ENCODE measurements around the gene MAP2K5.

The MAP2K5 gene

DNA sequence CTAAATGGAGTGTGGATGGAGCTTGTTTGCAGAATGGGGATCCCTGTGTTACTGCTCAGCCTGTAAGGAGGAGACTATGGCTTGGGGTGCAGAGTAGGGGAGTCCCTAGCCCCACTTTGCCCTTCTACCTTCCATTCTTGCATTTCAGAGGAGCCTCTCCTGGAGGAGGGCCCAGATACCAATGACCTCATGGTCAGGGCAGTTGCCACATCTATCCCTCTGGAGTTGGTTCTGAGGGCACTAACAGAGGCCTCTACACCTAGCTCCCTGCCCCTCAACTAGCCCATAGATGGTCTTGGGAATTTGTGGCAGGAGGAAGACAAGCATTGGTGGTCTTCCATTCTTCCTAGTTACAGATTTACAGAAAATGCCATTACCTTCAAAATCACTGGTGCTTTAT is 288.9 kb downstream of the MAP2K5 start:
- no peaks in the 10 kb centered on the region for H3K9me3 ChIP-seq (ENCODE audit: insufficient read depth, low read length)
- H3K36me3 ChIP-seq (replicated peaks; ENCODE audit: low read depth, low read length): no peaks in the 10 kb centered on the region
- H3K4me1 ChIP-seq (ENCODE audit: low read length): peaks cover 11% of the 10 kb centered on the region
- no peak for TF ChIP-seq EZH2phosphoT487 (IDR thresholded peaks at IDR 0.05; ENCODE audit: low read depth)
- TF ChIP-seq, protein P1, sequence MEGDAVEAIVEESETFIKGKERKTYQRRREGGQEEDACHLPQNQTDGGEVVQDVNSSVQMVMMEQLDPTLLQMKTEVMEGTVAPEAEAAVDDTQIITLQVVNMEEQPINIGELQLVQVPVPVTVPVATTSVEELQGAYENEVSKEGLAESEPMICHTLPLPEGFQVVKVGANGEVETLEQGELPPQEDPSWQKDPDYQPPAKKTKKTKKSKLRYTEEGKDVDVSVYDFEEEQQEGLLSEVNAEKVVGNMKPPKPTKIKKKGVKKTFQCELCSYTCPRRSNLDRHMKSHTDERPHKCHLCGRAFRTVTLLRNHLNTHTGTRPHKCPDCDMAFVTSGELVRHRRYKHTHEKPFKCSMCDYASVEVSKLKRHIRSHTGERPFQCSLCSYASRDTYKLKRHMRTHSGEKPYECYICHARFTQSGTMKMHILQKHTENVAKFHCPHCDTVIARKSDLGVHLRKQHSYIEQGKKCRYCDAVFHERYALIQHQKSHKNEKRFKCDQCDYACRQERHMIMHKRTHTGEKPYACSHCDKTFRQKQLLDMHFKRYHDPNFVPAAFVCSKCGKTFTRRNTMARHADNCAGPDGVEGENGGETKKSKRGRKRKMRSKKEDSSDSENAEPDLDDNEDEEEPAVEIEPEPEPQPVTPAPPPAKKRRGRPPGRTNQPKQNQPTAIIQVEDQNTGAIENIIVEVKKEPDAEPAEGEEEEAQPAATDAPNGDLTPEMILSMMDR (IDR thresholded peaks at IDR 0.05; ENCODE audit: low read depth, low read length): no peak
- H3K9ac ChIP-seq (ENCODE audit: low read length): no peak overlapping the region
- H2AFZ ChIP-seq (ENCODE audit: low read depth, low read length): no peak overlapping the region
- no peak overlapping the region for H3K27ac ChIP-seq (ENCODE audit: low read length)
- no peak overlapping the region for H3K4me3 ChIP-seq (ENCODE audit: low read length)
- no peaks in the 10 kb centered on the region for H4K20me1 ChIP-seq (ENCODE audit: insufficient read depth, low read length)
- no peaks in the 10 kb centered on the region for H3K79me2 ChIP-seq (ENCODE audit: low read length)
- no peak overlapping the region for H3K4me2 ChIP-seq (ENCODE audit: low read length)
- H3K27me3 ChIP-seq (ENCODE audit: low read depth, low read length): peaks cover 35% of the 10 kb centered on the region

DNA sequence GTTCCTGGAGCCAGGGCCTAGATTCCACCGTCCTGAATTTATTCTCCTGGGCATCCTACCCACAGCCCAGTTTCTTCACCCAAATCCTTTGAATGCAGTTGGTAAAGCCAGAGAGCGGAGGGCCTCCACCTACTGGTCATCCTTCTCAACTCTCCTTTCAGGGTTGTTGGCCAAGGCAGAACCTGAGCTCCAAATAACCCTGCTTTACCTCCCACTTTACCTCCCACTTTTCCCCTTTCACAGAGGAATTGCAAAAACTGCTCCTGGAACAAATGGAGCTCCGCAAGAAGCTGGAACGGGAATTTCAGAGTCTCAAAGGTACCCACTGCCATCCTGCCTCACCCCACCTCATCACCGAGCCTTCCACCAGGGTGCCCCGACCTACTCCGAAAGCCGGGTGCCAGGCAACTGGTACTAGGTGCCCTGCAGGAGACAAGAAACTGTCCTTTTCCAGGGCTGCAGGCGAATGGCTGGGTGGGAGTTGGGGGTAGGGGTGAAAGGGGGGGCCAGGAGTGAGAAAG is 289.6 kb downstream of the MAP2K5 start:
- Histone ChIP-seq H3K79me2 (ENCODE audit: low read length) (no peaks in the 10 kb centered on the region), H3K9me3 (ENCODE audit: insufficient read depth, low read length) (no peaks in the 10 kb centered on the region), H3K27ac (ENCODE audit: low read length) (no peak overlapping the region), H3K4me3 (ENCODE audit: low read length) (no peak overlapping the region), H3K27me3 (ENCODE audit: low read depth, low read length) (peaks cover 35% of the 10 kb centered on the region), H3K9ac (ENCODE audit: low read length) (no peak overlapping the region), H2AFZ (ENCODE audit: low read depth, low read length) (no peak overlapping the region), H4K20me1 (ENCODE audit: insufficient read depth, low read length) (no peaks in the 10 kb centered on the region), H3K4me1 (ENCODE audit: low read length) (peaks cover 11% of the 10 kb centered on the region), H3K36me3 (replicated peaks; ENCODE audit: low read depth, low read length) (no peaks in the 10 kb centered on the region), H3K4me2 (ENCODE audit: low read length) (no peak overlapping the region)
- TF ChIP-seq, protein P1 (IDR thresholded peaks at IDR 0.05; ENCODE audit: low read depth, low read length): peak; percentile 54
- no peak for TF ChIP-seq EZH2phosphoT487 (IDR thresholded peaks at IDR 0.05; ENCODE audit: low read depth)

DNA sequence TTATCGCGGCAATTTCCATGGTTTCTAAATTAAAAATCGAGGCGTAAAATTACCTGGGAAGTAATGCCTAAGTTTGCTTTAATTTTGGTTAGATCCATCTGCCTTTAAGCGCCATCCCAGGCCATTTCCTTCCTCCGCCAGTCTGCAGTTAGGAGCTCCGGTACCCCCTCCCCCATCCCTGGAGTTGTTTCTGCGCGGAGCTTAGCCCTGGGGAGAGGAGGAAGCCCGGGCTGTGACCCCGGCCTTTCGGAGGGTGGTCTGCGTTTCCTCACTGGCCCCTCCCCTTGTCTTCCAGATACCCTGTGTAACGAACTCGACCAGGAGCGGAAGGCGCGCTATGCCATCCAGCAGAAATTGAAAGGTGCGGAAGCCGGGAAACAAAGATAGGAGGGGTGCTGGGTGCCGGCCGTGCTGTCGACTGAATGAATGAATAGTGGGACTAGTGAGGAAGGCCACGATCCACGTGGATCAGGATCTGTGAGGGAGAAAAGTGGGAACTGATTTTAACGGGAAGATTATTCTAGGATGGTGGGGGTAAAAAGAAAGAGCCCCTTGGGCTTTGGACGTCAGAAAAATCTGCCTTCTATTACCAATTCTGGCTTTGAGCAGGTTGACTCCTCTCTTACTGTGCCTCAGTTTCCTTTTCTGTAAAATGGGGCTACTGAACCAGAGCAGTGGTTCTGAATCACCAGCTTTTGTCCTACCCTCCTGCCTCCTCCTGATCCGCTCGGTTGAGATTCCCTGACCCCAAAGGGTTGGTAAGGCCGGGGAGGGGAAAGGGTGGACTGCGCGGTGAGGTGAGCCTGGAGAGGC is 290.6 kb downstream of the MAP2K5 start:
- no peaks in the 10 kb centered on the region for H3K9me3 ChIP-seq (ENCODE audit: insufficient read depth, low read length)
- no peaks in the 10 kb centered on the region for H3K36me3 ChIP-seq (replicated peaks; ENCODE audit: low read depth, low read length)
- no peak for TF ChIP-seq EZH2phosphoT487 (IDR thresholded peaks at IDR 0.05; ENCODE audit: low read depth)
- TF ChIP-seq, protein P1 (IDR thresholded peaks at IDR 0.05; ENCODE audit: low read depth, low read length): no peak
- peaks cover 42% of the 10 kb centered on the region for H3K27me3 ChIP-seq (ENCODE audit: low read depth, low read length)
- H3K9ac ChIP-seq (ENCODE audit: low read length): peak overlapping the region; percentile 28; the same call in 1 of the 2 replicates
- no peak overlapping the region for H3K27ac ChIP-seq (ENCODE audit: low read length)
- no peaks in the 10 kb centered on the region for H3K79me2 ChIP-seq (ENCODE audit: low read length)
- peak overlapping the region; percentile 54; the same call in 1 of the 2 replicates for H2AFZ ChIP-seq (ENCODE audit: low read depth, low read length)
- H3K4me3 ChIP-seq (ENCODE audit: low read length): peak overlapping the region; percentile 80
- H4K20me1 ChIP-seq (ENCODE audit: insufficient read depth, low read length): no peaks in the 10 kb centered on the region
- H3K4me2 ChIP-seq (ENCODE audit: low read length): peak overlapping the region; percentile 97
- H3K4me1 ChIP-seq (ENCODE audit: low read length): peaks cover 11% of the 10 kb centered on the region

DNA sequence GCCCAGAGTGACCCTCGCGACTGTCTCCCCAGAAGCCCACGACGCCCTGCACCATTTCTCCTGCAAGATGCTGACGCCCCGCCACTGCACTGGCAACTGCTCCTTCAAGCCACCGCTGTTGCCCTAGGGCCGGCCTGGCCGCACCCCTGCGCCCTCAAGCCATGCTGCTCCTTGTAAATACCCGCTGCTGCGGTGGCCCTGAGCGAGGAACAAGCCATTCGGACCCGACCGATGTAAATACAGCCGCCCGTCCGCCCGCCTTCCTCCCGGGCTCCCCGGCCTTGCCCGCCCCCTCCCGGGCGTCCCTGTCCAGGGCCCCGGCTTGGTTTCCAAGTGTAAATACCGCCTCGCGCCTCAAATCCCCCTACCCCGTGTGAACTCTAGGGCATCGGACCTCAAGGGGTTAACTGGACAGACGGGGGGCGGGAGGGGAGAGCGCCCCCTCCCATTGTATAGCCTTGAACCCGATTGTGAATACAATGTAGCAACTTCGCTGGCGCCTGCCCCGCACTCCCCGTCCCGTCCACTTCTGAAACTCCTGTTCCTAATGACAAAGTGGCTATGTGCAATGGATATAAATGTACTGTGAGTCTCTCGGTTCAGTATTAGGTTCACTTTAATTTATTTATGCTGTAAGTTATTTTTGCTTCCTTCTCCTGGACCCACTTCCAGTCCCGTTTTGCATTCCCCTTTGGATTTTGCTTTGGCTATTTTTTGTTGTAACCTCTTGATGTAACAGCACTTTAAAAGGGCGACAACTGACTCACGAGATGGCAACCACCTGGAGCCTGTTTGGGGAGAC is 291.4 kb downstream of the MAP2K5 start:
- peaks cover 42% of the 10 kb centered on the region for H3K27me3 ChIP-seq (ENCODE audit: low read depth, low read length)
- peak overlapping the region; percentile 80 for H3K4me3 ChIP-seq (ENCODE audit: low read length)
- peak overlapping the region; percentile 54; the same call in 1 of the 2 replicates for H2AFZ ChIP-seq (ENCODE audit: low read depth, low read length)

More for the DNA sequence above, 291.4 kb downstream of the MAP2K5 start:
- H3K27ac ChIP-seq (ENCODE audit: low read length): no peak overlapping the region
- no peaks in the 10 kb centered on the region for H3K79me2 ChIP-seq (ENCODE audit: low read length)
- H4K20me1 ChIP-seq (ENCODE audit: insufficient read depth, low read length): no peaks in the 10 kb centered on the region
- H3K4me2 ChIP-seq (ENCODE audit: low read length): peak overlapping the region; percentile 97
- peak overlapping the region; percentile 28 for H3K9ac ChIP-seq (ENCODE audit: low read length)
- no peak for TF ChIP-seq EZH2phosphoT487 (IDR thresholded peaks at IDR 0.05; ENCODE audit: low read depth)
- TF ChIP-seq, protein P1 (IDR thresholded peaks at IDR 0.05; ENCODE audit: low read depth, low read length): peak; percentile 91
- peaks cover 12% of the 10 kb centered on the region for H3K4me1 ChIP-seq (ENCODE audit: low read length)
- no peaks in the 10 kb centered on the region for H3K36me3 ChIP-seq (replicated peaks; ENCODE audit: low read depth, low read length)
- no peaks in the 10 kb centered on the region for H3K9me3 ChIP-seq (ENCODE audit: insufficient read depth, low read length)

All from OCI-LY3 (cell line).